Measurements from ENCODE around the gene NSUN6. TPM values are rescaled to one million over a fixed set of nuclear protein-coding genes. Genes with fewer than 3 reads are reported as not detected.

Gene NSUN6
- polyA plus RNA-seq, 1 donor: 45.5 TPM

GRCh38 chr10:18500576-18500975, 150.8 kb downstream of the NSUN6 start:
- no peak for DNase-seq

DNA sequence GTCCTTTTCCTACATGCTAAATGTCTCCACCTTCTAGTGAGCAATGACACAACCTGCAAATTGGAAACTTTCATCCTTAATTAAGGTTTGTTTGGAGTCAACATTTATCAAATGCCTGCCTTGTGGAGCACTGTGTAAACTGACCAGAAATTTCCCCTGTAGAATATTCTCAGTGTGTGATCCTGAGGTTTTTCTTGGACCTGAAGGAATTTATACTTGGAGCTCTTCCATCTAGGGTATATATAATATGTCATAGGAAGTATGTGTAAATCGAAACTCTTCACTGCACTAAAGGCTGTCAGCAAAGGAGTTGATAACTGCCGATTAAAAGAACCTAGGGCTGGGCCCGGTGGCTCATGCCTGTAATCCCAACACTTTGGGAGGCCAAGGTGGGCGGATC, 152.4 kb downstream of the NSUN6 start:
- no peak for DNase-seq

- DNase-seq: no peak
Observed at GRCh38 chr10:18497806-18498369, 153.5 kb downstream of the NSUN6 start.

Other genes with a start within 250 kb of the NSUN6 start
- 50.1 TPM for gene ARL5B, start 7.8 kb upstream of the NSUN6 start, polyA plus RNA-seq (ENCODE audit: insufficient read length)